PC-3 (cell line): ENCODE results near the gene CCL24. TPM values are rescaled to one million over a fixed set of nuclear protein-coding genes. Genes with fewer than 3 reads are reported as not detected.
"Not testable (repeated sequence)": the region's sequence is repeated elsewhere in the genome, so short reads cannot be mapped to it uniquely, and the experiment has no call there.

Source experiments
- ATAC-seq: fragments of 200-7000 bp; cut with Tn5 transposase; 2 replicates; pipeline ENCODE4 v1.9.1; 2020; ENCODE audit warnings: mild to moderate bottlenecking, moderate library complexity
- BruUV-seq: library from RNA; stranded (reverse); fragments of 400-500 nt; replicated peaks from 2 replicates; lab custom pipeline; 2021; lab: Mats Ljungman, UMichigan
- CTCF ChIA-PET: fragments of 300-600 bp; sonication (Branson Sonifier 250); formaldehyde crosslinking; loops from one replicate; lab custom pipeline; 2022; ENCODE audit warnings: antibody characterized with exemption; lab: Charles Lee
- POLR2A ChIA-PET: fragments of 300-600 bp; sonication (Branson Sonifier 250); formaldehyde crosslinking; loops from one replicate; lab custom pipeline; 2022; ENCODE audit warnings: antibody characterized with exemption; ENCODE audit not compliant: unreplicated experiment; lab: Charles Lee
- DNase-seq: peaks from one replicate; pipeline ENCODE4 v3.0.0-alpha.2; 2015
- H2AFZ ChIP-seq: fragments of 300-600 bp; sonication (generic); 2 replicates; pipeline ENCODE4 v1.6.0; 2016; ENCODE audit warnings: antibody characterized with exemption, low read length
- H3F3A ChIP-seq: fragments of 300-600 bp; sonication (generic); one replicate; pipeline ENCODE4 v1.6.0; 2017; ENCODE audit warnings: antibody characterized with exemption, low read length, control low read depth, mild to moderate bottlenecking; ENCODE audit not compliant: unreplicated experiment
- H3K27ac ChIP-seq: fragments of 300-600 bp; sonication (generic); 2 replicates; pipeline ENCODE4 v1.5.1; 2016; ENCODE audit warnings: mild to moderate bottlenecking, low read length
- H3K27me3 ChIP-seq: fragments of 300-600 bp; sonication (generic); 2 replicates; pipeline ENCODE4 v1.6.1; 2016; ENCODE audit warnings: low read length, mixed read lengths
- H3K36me3 ChIP-seq: fragments of 300-600 bp; sonication (generic); 2 replicates; pipeline ENCODE4 v1.6.1; 2016; ENCODE audit warnings: low read depth, mixed run types, low read length, mixed read lengths
- H3K4me1 ChIP-seq: fragments of 300-600 bp; sonication (generic); 2 replicates; pipeline ENCODE4 v1.5.1; 2016; ENCODE audit warnings: low read length; ENCODE audit not compliant: insufficient read depth
- H3K4me2 ChIP-seq: fragments of 300-600 bp; sonication (generic); 2 replicates; pipeline ENCODE4 v1.6.0; 2016; ENCODE audit warnings: low read length
- H3K4me3 ChIP-seq: fragments of 300-600 bp; sonication (generic); 2 replicates; pipeline ENCODE4 v1.5.1; 2016; ENCODE audit warnings: mild to moderate bottlenecking, low read length, mixed read lengths
- H3K79me2 ChIP-seq: fragments of 300-600 bp; sonication (generic); 2 replicates; pipeline ENCODE4 v1.6.1; 2017; ENCODE audit warnings: low read length, mixed read lengths
- H3K9ac ChIP-seq: fragments of 300-600 bp; sonication (generic); 2 replicates; pipeline ENCODE4 v1.6.0; 2016; ENCODE audit warnings: mild to moderate bottlenecking, low read length
- H3K9me2 ChIP-seq: fragments of 300-600 bp; sonication (generic); replicated peaks from 2 replicates; pipeline ENCODE4 v1.6.1; 2016; ENCODE audit warnings: mixed run types, low read length, mixed read lengths
- H3K9me3 ChIP-seq: fragments of 300-600 bp; sonication (generic); 2 replicates; pipeline ENCODE4 v1.6.1; 2016; ENCODE audit warnings: low read length, mixed read lengths
- H4K20me1 ChIP-seq: fragments of 300-600 bp; sonication (generic); 2 replicates; pipeline ENCODE4 v1.6.1; 2016; ENCODE audit warnings: low read length, mixed read lengths
- EZH2 ChIP-seq: fragments of 300-600 bp; sonication (generic); IDR thresholded peaks from one replicate; pipeline ENCODE4 v1.6.1; 2017; ENCODE audit warnings: antibody characterized with exemption, mild to moderate bottlenecking, low read length; ENCODE audit not compliant: unreplicated experiment
- EZH2phosphoT487 ChIP-seq: fragments of 300-600 bp; sonication (generic); IDR thresholded peaks from 2 replicates; pipeline ENCODE4 v1.6.1; 2018; ENCODE audit warnings: mild to moderate bottlenecking, antibody characterized with exemption, low read length, borderline replicate concordance
- intact Hi-C: fragments of 100-400 bp; cut with micrococcal nuclease; formaldehyde crosslinking; loops from 2 replicates; pipeline ENCODE4 v1.9.0; 2023
- total RNA-seq: library from RNA; depleted of rRNA; stranded (reverse); fragments of >200 nt; gene quantifications from 2 replicates; pipeline ENCODE4 v1.2.3, GENCODE V29; 2014
- TF ChIP-seq, protein P1 (sequence below): fragments of 300-600 bp; sonication (generic); conservative IDR thresholded peaks from 2 replicates; pipeline ENCODE4 v1.5.1; 2017; ENCODE audit warnings: antibody characterized with exemption, low read depth, mild to moderate bottlenecking, low read length

Gene CCL24
- total RNA-seq, 1 experiment from 2014 or later, result not detected

DNA sequence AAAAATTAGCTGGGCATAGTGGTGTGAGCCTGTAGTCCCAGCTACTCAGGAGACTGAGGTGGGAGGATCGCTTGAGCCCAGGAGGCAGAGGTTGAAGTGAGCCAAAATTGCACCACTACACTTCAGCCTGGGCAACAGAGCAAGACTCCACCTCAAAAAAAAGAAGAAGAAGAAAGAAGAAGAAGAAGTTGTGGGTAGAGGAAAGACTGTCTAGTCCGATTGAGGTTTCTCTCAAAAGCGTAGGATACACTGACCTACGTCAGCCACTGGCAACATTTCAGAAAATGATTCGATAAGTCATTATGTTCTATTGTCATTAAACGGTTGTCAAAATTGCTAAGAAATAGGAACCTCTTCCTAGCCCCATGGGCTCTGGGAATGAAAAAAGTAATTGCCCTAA lies 42.9 kb upstream of the CCL24 start:
- H3F3A ChIP-seq, result no peaks in the 10 kb centered on the region
- no peak overlapping the region for H2AFZ ChIP-seq
- ATAC-seq (no peak), DNase-seq (peak; percentile 15)
- no peaks in the 10 kb centered on the region for H3K9me3 ChIP-seq
- no peak for TF ChIP-seq EZH2phosphoT487
- TF ChIP-seq EZH2, result no peak
- TF ChIP-seq, protein P1, sequence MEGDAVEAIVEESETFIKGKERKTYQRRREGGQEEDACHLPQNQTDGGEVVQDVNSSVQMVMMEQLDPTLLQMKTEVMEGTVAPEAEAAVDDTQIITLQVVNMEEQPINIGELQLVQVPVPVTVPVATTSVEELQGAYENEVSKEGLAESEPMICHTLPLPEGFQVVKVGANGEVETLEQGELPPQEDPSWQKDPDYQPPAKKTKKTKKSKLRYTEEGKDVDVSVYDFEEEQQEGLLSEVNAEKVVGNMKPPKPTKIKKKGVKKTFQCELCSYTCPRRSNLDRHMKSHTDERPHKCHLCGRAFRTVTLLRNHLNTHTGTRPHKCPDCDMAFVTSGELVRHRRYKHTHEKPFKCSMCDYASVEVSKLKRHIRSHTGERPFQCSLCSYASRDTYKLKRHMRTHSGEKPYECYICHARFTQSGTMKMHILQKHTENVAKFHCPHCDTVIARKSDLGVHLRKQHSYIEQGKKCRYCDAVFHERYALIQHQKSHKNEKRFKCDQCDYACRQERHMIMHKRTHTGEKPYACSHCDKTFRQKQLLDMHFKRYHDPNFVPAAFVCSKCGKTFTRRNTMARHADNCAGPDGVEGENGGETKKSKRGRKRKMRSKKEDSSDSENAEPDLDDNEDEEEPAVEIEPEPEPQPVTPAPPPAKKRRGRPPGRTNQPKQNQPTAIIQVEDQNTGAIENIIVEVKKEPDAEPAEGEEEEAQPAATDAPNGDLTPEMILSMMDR, result no peak
- intact Hi-C loops, result no loop called here
- H3K9ac ChIP-seq, result no peak overlapping the region
- H3K4me1 ChIP-seq, result no peaks in the 10 kb centered on the region
- no peak overlapping the region for H3K4me3 ChIP-seq
- no peaks in the 10 kb centered on the region for H3K36me3 ChIP-seq
- H3K9me2 ChIP-seq, result no peaks in the 10 kb centered on the region
- no peak overlapping the region for H3K4me2 ChIP-seq
- no TSS peak for BruUV-seq
- no peak overlapping the region for H3K27ac ChIP-seq
- no peaks in the 10 kb centered on the region for H4K20me1 ChIP-seq
- no peaks in the 10 kb centered on the region for H3K79me2 ChIP-seq
- ChIA-PET POLR2A (no interaction called here), CTCF (no interaction called here)
- H3K27me3 ChIP-seq, result no peaks in the 10 kb centered on the region

DNA sequence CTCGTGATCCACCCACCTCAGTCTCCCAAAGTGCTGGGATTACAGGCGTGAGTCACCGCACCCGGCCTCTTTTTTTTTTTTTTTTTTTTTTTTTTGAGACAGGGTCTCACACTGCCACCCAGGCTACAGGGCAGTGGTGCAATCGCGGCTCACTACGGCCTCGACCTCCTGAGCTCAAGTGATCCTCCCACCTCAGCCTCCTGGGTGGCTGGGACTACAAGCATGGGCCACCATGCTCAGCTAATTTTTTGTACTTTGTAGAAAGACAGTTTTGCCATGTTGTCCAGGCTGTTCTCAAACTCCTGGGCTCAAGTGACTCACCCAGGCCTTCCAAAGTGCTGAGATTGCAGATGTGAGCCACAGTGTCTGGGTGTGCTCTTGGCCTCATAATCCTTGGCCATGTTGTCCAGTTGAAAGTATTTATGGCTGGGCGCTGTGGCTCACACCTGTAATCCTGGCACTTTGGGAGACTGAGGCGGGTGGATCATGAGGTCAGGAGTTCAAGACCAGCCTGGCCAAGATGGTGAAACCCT lies 41.3 kb upstream of the CCL24 start:
- H3K4me1 ChIP-seq, H3K9me3 ChIP-seq, POLR2A ChIA-PET, DNase-seq, H3K27me3 ChIP-seq, H3K27ac ChIP-seq, H3K4me2 ChIP-seq, H3K36me3 ChIP-seq, ATAC-seq, H3K79me2 ChIP-seq, H3K9ac ChIP-seq, H3F3A ChIP-seq, H3K9me2 ChIP-seq, H3K4me3 ChIP-seq, BruUV-seq, H4K20me1 ChIP-seq, intact Hi-C loops, H2AFZ ChIP-seq, CTCF ChIA-PET: not testable (repeated sequence)

DNA sequence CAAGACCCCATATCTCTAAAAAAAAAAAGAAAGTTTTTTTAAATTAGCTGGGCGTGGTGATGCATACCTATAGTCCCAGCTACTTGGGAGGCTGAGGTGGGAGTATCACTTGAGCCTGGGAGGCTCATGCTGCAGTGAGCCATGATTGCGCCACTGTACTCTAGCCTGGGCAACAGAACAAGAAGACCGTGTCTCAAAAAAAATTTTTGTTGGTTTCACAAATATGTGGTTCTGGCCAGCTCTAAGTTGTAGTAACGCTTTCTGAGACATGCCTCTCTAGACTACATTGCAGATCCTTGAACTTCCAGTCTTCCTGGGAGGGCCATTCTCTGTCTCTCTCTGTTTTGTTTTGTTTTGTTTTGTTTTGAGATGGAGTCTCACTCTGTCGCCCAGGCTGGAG lies 40.6 kb upstream of the CCL24 start:
- H3K4me2 ChIP-seq, result no peak overlapping the region
- H3K27ac ChIP-seq, result no peak overlapping the region
- ATAC-seq (no peak), DNase-seq (no peak)
- ChIA-PET POLR2A (no interaction called here), CTCF (no interaction called here)
- no peaks in the 10 kb centered on the region for H3K9me2 ChIP-seq
- no peaks in the 10 kb centered on the region for H3K27me3 ChIP-seq
- H2AFZ ChIP-seq, result no peak overlapping the region
- H3K9ac ChIP-seq, result no peak overlapping the region
- no peaks in the 10 kb centered on the region for H3K36me3 ChIP-seq
- H4K20me1 ChIP-seq, result no peaks in the 10 kb centered on the region
- no peaks in the 10 kb centered on the region for H3F3A ChIP-seq
- no peaks in the 10 kb centered on the region for H3K4me1 ChIP-seq
- no peaks in the 10 kb centered on the region for H3K79me2 ChIP-seq
- no peak overlapping the region for H3K4me3 ChIP-seq
- no peaks in the 10 kb centered on the region for H3K9me3 ChIP-seq
- TF ChIP-seq EZH2phosphoT487, result no peak
- no TSS peak for BruUV-seq
- intact Hi-C loops, result no loop called here

DNA sequence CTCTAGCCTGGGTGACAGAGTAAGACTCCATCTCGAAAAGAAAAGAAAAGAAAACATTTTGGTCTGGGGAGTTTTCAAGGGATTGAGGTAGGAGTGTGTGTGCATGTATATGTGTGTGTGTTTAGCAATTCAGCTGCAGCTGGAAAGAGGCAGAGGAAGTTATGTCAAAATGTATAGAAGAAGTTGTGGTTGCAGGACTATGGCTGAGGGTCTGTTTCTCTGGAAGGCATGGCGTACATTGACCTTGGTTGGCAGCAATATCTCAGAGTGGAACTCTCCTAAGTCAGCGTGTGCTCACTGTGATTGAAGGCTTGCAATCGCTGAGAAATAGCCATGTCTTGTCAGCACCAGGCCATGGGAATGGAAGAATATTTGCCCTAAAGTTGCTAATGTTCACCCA lies 36.6 kb upstream of the CCL24 start:
- Histone ChIP-seq H3K4me1 (no peaks in the 10 kb centered on the region), H3K9me2 (no peaks in the 10 kb centered on the region), H2AFZ (no peak overlapping the region), H3K9me3 (no peaks in the 10 kb centered on the region), H3F3A (no peaks in the 10 kb centered on the region), H3K79me2 (no peaks in the 10 kb centered on the region), H3K27ac (no peak overlapping the region), H3K4me3 (no peak overlapping the region), H3K27me3 (no peaks in the 10 kb centered on the region), H3K36me3 (no peaks in the 10 kb centered on the region), H3K9ac (no peak overlapping the region), H4K20me1 (no peaks in the 10 kb centered on the region), H3K4me2 (no peak overlapping the region)
- no peak for DNase-seq
- no peak for ATAC-seq
- ChIA-PET POLR2A (no interaction called here), CTCF (no interaction called here)
- intact Hi-C loops, result no loop called here
- TF ChIP-seq, protein P1, result no peak
- no TSS peak for BruUV-seq
